Measurements from ENCODE around the gene TMEM273.
"Not testable (repeated sequence)": the region's sequence is repeated elsewhere in the genome, so short reads cannot be mapped to it uniquely, and the experiment has no call there.

Gene TMEM273

DNA sequence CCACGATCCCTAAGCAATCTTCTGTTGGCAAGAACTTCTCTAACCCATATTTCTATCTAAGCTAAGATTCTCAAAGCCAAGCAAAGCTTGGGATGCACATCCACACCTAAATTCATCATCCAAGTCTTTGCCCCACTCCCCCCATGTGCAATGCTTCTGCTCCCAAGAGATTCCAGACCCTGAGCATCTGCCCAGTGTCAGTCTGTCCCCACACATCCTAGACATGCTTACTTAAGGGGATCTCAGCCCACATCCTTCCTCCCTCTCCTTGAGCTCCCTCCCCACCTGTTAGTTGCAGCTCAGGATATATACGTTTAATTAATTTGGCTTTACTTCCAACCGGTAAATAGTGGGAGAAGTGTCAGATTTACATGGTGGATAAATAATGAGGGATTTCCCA, 17.0 kb upstream of the TMEM273 start:
- DNase-seq (ENCODE audit: low read depth in 1 of 2, low spot score in 1 of 2) = no peak

DNA sequence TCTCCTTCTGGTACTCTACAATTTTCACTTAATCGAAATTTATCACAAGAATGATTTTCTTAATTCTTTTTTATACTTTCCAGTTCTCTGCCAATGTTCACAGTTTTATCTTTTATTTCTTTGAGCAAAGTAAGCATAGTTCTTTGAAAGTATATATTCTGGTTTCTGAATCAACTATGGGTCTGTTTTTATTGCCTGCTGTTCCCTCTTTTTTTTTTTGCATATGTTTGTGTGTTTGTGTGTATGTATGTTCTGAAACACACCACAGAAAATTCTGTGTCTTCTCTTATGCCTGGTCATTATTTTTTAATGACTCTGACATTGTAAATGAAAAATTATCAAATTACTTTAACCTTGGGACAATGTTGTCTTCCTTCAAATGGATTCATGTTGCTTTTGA, 15.9 kb upstream of the TMEM273 start:
- DNase-seq (ENCODE audit: low read depth in 1 of 2, low spot score in 1 of 2) = no peak

DNA sequence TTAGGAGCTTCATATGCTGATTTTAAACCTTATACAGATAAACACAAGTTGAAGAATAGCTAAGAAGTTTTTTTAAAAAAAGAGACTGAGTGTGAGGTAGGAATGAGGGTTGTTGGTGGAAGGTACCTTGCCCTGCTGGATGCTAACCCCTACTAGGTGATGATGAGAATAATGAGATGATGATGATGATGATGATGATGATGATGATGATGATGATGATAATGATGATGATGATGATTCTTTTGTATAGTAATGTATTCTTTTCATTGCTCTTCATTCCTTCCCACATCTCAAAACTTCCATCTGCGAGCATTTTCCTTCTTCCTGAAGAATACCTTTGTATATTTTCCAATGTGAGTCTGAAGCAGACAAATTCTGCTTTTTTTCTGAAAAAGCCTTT, 14.1 kb upstream of the TMEM273 start:
- no peak for DNase-seq (ENCODE audit: low read depth in 1 of 2, low spot score in 1 of 2)

DNA sequence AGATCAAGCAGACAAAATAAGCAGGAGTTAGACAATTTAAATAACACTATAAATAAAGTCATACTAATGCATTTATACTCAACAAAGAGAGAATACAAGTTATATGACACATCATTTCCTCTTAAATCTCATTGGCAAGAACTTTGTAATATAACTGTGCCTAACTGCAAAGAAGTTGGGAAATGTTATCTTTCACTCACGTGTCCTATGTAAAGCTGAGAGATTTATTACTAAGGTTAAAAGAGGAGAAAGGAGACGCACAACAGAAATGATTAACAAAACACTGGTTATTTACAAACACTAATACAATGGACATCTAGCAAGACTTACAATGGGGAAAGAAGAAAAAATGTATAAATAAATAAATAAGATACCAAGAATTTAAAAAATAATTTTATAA, 12.7 kb upstream of the TMEM273 start:
- DNase-seq (ENCODE audit: low read depth in 1 of 2, low spot score in 1 of 2) = no peak

DNA sequence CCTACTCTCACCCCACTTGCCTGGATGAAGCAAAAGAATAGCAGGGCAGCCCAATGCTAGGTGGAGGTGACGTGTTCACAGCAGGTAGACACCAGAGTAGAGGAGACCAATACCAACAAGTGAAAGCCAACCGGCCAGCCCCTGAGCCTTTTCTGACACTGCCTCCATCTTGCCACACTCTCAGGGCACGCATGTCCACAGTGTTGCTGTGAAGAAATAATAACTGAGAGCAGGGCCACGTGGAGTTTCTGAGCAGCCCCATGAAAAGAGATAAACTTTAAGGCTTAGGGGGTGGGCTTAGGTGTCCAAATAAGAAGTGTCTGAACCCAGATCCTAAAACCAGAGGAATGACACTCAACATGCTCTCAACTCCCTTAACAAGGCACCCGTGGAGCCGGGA, 9.0 kb upstream of the TMEM273 start:
- no peak for DNase-seq (ENCODE audit: low read depth in 1 of 2, low spot score in 1 of 2)

DNA sequence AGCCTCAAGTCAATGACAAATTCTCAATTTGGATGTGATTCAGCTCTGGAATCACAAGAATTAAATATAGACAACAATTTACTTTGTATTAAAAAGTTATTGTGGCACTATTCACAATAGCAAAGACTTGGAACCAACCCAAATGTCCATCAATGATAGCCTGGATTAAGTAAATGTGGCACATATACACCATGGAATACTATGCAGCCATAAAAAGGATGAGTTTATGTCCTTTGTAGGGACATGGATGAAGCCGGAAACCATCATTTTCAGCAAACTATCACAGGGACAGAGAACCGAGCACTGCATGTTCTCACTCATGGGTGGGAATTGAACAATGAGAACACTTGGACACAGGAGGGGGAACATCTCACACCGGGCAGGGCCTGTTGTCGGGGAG, 7.7 kb upstream of the TMEM273 start:
- not testable (repeated sequence) for DNase-seq (ENCODE audit: low read depth in 1 of 2, low spot score in 1 of 2)

DNA sequence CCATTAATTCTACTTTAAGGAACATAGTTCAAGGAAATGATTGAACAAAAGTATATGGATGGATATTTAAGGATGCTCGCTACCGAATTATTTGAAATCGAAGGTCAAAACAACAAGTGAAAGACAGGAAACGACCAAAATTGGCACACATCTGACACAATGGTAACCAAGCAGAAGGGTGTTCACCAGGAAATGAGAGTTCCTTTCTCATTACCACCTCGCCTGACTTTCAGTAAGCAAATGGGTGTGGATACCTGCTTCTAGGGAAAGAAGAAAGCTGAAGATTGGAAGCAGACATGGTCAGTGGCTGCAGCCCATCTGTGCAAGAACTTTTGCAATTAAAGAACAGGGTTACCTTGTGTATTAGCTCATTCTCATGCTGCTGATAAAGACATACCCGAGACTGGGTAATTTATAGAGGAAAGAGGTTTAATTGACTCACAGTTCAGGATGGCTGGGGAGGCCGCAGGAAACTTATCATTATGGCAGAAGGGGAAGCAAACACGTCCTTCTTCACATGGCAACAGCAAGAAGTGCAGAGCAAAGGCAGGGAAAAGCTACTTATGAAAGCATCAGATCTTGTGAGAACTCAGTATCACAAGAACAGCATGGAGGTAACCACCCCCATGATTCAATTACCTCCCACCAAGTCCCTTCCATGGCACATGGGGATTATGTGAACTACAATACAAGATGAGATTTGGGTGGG, 6.2 kb upstream of the TMEM273 start:
- DNase-seq (ENCODE audit: low read depth in 1 of 2, low spot score in 1 of 2) = no peak

DNA sequence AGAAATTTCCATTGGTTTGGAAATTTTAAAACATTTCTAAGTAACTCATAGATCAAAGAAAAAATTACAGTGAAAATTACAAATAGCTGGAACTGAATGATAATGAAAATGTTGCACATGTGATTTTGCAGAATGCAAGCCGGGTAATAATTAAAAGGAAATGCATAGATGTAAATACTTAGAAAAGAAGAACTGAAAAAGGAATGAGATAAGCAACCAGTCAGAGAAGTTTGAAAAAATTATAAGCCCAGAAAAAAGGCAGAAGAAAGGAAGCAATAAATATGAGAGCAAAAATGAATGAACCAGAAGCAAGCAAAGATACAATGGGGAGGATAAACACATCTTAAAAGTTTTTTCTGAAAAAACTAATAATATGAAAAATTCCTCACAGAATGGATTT, 3.2 kb upstream of the TMEM273 start:
- DNase-seq (ENCODE audit: low read depth in 1 of 2, low spot score in 1 of 2) = no peak

DNA sequence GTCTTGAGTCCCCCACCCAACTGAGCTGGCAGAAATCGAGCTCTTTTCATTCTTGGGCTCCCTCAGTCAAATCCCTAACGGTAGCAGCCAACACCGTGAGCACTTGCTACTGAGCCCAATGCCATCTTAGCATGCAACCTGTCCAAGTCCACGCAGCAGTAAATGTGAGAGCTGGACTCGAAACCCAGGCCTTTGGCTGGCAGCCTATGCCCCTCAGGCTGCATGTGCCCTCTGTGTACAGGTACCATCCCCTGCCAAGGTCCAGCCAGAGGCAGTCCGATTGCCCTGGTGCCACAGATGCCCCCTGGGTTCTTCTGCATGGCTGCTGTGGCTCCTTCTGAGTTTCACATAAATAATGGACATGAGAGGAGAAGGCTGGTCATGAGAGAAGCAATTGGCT, 1.2 kb upstream of the TMEM273 start:
- no peak for DNase-seq (ENCODE audit: low read depth in 1 of 2, low spot score in 1 of 2)

DNA sequence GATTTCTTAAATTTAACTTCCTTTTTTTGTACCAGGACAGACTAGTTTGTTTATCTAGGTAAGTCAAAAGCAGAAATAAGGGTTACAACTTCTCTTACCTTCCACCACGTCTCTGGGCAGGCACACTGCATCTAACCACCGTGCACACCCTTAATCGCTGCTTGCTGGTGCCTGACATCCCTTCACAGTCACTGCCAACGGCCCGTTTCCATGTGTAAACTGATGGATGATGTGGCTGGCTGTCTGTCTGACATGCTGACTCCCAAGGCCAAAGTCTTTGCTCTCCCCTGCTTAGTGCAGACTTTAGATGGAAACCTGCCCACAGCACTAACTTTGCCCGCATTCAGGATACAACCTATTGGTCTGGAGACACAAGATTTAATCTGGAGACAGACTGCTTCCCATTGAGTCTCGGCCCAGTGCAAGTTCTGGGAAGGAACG, 1.1 kb downstream of the TMEM273 start:
- DNase-seq (ENCODE audit: low read depth in 1 of 2, low spot score in 1 of 2) = no peak

DNA sequence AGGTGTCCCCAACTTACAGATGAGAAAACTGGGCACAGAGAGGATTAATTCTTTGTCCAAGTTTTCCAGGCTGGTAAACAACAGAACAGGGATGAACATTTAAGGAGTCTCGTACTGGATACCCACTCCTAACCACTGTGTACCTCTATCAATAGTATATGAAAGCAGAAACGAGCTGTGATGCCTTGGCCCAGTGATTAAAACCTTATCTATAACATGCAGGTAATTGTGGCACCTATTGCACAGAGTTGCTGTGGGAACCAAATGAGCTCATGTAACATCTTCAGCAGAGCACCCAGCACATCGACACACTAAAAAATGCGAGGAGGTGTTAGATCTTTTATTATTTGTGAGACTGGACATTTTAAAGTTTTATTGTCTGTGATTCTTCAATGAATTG, 1.6 kb downstream of the TMEM273 start:
- DNase-seq (ENCODE audit: low read depth in 1 of 2, low spot score in 1 of 2) = no peak

DNA sequence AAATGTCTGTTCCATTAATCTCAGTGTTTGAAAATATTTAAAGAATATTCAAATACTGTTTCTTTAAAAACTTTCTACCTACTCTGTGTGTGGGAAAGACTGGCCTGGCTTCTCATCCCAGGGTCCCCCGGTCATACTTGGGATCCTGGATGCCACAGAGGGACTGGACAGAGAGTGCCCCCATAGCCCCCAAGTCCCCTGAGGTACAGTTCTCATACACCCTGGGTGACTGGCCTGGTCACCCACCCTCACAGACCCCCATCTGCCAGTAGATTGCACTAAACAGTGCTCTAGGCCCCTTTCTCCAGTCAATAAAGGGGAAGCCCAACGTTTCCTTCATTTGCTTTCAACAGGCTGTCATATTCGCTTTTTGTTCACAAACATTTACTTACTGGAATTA, 3.0 kb downstream of the TMEM273 start:
- DNase-seq (ENCODE audit: low read depth in 1 of 2, low spot score in 1 of 2) = no peak

DNA sequence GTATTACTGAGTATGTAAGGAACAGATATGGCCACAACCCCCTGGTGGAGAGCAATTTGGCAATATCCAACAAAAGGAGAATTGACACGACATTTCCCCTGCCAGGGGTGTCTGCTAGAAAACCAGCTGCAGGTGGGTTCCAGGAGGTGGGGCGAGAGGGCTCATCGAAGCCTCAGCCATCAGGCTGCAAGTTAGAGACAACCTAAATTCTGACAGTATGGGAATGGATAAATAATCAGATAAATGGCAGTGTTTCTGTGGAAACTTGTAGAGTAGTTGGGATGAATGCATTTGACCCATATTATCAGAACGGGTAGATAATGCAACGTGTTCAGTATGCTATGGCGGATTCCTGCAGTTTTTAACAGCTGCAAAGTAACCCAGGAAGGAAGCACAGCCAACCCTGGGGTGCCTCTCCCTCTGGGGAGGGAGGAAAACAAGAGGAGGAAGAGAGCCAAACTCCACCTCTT, 3.5 kb downstream of the TMEM273 start:
- DNase-seq (ENCODE audit: low read depth in 1 of 2, low spot score in 1 of 2) = no peak

DNA sequence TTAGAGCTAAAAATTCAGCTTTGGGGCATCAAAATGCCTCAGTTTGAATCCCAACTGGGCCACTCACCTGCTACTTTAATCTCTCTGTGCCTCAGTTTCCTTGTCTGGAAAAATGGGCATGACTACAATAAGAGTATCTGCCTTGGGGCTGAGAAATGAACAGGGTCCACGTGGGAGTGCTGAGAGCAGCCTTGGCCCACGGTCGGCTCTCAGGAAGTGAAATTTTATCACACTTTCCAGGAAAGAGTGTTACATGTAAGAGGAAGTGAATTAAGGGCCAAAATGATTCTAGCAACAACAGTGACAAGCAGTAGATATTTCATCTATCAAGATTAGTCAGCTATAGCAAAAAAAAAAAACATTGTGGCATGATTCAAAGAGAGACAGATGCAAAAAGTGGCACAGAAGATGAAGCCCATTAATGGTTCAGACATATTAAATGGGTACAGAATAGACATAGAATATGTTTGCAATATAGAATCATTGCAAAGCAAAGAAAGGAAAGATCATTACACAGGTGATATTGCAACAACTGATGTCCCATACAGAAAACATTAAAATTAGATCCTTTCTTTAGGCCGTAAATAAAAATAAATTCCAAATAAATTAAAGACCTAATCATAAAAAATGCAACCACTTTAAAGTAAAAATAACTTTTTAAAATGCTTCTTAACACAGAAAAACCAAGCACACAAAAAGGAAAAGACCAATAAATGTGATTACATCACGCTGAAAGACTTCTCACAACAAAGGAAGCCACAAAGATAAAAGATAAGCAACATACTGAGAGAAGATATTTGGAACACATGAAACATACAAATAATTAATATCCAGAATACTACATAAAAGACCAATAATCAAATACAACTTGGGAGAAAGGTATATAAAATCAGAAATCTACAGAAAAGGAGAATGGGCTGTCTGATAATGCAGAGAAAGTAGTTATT, 4.3 kb downstream of the TMEM273 start:
- no peak for DNase-seq (ENCODE audit: low read depth in 1 of 2, low spot score in 1 of 2)

DNA sequence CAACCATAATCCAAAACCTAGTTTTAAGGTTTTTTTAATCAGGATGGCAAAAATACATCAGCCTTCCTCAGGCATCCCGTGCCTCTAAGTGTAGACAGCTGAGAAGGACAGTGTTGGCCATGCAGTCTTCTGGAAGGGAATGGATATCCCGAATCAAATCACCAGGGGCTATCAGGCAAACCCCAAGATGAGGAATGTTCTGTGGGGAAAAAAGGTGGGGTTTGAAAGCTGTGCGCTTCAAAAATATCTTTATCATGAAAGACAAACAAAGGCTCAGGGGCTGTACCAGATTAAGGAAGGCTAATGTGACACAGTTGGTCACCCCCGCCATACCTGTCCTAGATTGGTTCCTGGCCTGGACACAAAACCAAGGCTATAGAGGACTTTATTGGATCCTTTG, 5.4 kb downstream of the TMEM273 start:
- no peak for DNase-seq (ENCODE audit: low read depth in 1 of 2, low spot score in 1 of 2)

DNA sequence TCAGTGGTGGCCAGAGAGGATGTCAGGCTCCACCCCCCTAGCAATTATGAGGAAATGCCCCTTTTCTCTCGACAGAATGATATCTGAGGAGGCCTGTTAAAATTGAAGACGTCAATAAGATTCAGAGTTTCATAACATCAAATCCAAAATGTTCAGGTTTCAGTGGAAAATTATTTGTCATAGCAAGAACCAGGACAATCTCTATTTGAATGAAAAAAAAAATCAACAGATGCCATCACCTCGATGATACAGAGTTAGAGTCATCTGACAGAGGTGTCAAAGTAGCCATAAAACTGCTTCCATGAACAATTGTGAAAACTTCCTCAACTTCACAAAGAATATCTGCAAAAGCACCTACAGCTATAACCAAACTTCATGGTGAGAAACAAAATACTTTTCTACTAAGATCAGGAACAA, 7.7 kb downstream of the TMEM273 start:
- no peak for DNase-seq (ENCODE audit: low read depth in 1 of 2, low spot score in 1 of 2)

DNA sequence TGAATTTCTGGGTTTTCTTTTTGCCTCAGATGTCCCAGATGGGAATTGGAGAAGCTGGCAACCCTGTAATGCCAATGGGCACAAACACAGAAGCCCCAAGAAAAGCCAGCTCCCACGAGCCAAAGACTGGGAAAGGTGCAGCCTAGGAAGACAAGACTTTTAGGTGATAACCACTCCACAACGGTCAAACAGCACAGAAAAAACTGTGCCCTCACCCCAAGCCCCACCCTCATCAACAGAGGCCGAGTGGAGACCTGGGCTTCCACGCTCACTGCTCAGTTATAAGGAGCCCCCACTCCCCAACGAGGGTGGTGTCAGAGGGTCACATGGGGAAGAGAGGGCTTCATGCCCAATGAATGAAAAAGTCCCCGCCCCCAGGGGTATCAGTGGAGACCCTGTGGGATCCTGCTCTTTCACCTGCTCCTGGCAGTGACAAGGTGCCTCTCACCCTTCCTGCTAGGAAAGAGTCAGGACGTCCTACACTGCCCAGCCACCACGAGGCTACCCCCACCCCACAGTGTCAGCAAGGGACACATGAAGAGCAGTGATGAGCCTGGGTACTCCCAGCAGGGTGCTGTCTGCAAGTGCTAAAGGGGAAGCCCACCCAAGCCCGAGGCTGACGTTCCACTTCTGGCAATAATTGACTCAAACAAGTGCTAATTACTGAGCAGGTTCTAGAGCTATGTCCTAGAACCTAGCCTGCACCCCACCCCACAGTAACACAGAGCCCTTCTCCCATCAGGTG, 8.3 kb downstream of the TMEM273 start:
- no peak for DNase-seq (ENCODE audit: low read depth in 1 of 2, low spot score in 1 of 2)

DNA sequence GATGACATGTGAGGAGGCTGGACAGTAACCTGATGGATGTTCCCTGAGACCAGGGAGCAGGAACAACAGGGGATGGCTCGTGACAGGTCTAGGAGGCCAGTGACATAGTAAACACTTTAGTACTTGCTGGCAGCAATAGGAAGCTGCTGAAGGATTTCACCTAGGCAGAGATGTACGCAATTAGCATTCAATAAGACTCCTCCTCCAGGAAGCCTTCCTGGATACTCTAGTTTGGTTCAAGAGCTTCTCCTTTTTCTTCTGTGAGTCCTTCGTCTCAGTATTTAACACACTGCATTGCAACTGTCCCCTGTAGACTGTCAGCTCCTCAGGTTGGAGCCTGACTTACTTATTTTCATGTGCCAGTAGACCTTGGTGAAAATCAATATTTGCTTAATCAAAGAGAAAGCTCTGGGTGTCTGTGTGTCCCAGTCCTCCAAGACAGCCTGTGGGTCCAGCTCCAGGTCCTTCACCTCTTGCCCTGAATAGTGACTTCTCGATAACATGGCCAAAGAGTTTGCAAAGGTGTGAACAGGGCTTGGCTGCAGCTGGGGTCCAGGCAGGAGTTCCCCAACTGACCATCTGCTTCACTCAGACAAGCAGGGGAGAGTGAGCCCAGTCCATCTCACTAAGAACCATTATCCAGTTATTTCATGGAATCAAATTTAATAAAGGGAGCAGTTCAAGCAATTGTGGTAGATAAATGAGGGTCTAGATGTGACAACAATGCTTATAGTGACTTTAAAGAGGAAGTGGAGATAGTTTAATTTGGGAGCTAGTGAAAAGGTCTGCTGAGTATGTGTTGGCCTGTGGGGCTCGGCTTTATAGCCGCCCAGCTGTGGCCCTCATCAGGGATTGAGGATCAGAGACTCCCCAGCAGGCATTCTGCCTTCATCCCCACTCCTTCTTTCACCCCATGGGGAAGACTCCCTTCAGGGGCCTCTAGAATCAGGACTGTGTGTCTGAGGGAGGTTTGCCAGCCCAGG, 9.4 kb downstream of the TMEM273 start:
- no peak for DNase-seq (ENCODE audit: low read depth in 1 of 2, low spot score in 1 of 2)

DNA sequence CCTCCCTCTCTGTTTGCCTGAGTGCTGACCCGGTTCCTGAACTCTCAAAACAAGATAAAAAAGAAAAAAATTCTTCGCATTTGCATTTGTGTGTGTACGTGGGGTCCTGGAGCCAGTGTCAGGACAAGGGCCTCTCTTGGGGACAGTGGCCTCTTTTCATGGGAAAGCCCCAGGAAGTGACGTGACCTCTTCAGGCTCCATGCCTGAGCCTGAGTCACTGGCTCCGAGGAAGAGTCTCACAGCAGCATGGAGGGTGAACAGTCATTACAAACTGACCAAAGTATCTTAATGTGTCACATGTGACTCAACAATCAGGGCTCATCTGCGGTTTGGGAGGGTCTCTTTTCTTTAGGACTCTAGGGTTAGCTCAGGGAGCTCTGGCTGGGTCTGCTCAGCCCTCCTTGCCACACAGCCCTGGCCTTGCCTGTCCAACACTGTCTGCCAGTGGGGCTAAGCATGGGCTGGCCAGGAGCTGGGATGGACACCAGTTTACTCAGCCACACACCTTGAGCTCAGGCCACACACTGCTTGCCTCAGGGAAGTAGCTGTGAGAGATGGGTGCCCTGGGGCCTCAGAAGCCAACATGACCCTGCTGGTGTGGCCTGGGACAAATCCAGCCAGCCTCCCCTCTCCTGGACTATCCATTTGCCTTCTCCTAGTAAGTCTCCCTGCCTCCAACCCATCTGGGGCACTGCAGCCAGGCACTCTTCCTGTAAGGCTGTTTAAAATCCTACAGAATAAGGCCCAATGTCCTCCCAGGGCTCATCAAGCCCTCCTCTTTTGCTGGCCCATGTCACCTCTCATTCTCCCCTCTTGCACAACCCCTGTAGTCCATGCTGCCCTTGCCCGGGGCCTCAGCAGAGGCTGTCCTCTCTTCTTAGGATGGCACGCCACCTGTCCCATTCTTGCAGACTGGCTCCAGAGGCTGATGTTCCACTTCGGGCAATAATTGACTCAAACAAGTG, 10.5 kb downstream of the TMEM273 start:
- DNase-seq (ENCODE audit: low read depth in 1 of 2, low spot score in 1 of 2) = peak in 1 of 2 donors; percentile 49

All from activated T-helper 1 cell treated with anti-CD3 and anti-CD28 coated beads, Interleukin-2, amount 50 U/mL, for 16 hours (primary cell).